H9 (cell line): ENCODE measurements around the gene NEDD4. TPM values are rescaled to one million over a fixed set of nuclear protein-coding genes. Genes with fewer than 3 reads are reported as not detected.

Experiments
- DNase-seq: peaks from one replicate; pipeline ENCODE4 v3.0.0-alpha.2; 2017
- H2AFZ ChIP-seq: one replicate; pipeline ENCODE4 v1.6.1; 2013; ENCODE audit warnings: mild to moderate bottlenecking, low read length, control low read depth, moderate library complexity
- H2AK5ac ChIP-seq: 2 replicates; pipeline ENCODE4 v1.6.1; 2013; ENCODE audit warnings: low read length, control low read depth, mixed read lengths; ENCODE audit not compliant: insufficient read length
- H2BK120ac ChIP-seq: one replicate; pipeline ENCODE4 v1.6.1; 2013; ENCODE audit warnings: low read depth, mild to moderate bottlenecking, low read length, control low read depth, inconsistent platforms; ENCODE audit not compliant: poor library complexity, severe bottlenecking
- H2BK12ac ChIP-seq: 2 replicates; pipeline ENCODE4 v1.6.1; 2013; ENCODE audit warnings: low read length, control low read depth, mixed read lengths, low read depth; ENCODE audit not compliant: insufficient read length
- H2BK15ac ChIP-seq: 2 replicates; pipeline ENCODE4 v1.6.1; 2013; ENCODE audit warnings: low read depth, low read length, control low read depth
- H2BK20ac ChIP-seq: one replicate; pipeline ENCODE4 v1.6.1; 2013; ENCODE audit warnings: low read depth, mild to moderate bottlenecking, low read length, control low read depth, inconsistent platforms; ENCODE audit not compliant: poor library complexity, severe bottlenecking
- H2BK5ac ChIP-seq: 2 replicates; pipeline ENCODE4 v1.6.1; 2013; ENCODE audit warnings: low read length, control low read depth, mixed read lengths; ENCODE audit not compliant: insufficient read length
- H3K14ac ChIP-seq: 2 replicates; pipeline ENCODE4 v1.6.1; 2013; ENCODE audit warnings: low read length, control low read depth; ENCODE audit not compliant: insufficient read depth
- H3K18ac ChIP-seq: 2 replicates; pipeline ENCODE4 v1.6.1; 2013; ENCODE audit warnings: low read depth, mild to moderate bottlenecking, mixed read lengths, low read length, control low read depth; ENCODE audit not compliant: insufficient read length
- H3K23ac ChIP-seq: 2 replicates; pipeline ENCODE4 v1.6.1; 2013; ENCODE audit warnings: low read length, control low read depth, mixed read lengths, low read depth; ENCODE audit not compliant: insufficient read length
- H3K23me2 ChIP-seq: 2 replicates; pipeline ENCODE4 v1.6.1; 2013; ENCODE audit warnings: low read depth, mild to moderate bottlenecking, mixed read lengths, low read length, control low read depth; ENCODE audit not compliant: insufficient read length, poor library complexity, severe bottlenecking
- H3K27ac ChIP-seq: 2 replicates; pipeline ENCODE4 v1.5.1; 2013; ENCODE audit warnings: low read length, control low read depth, mixed read lengths, low read depth; ENCODE audit not compliant: insufficient read length
- H3K27me3 ChIP-seq: 2 replicates; pipeline ENCODE4 v1.6.1; 2013; ENCODE audit warnings: low read length, control low read depth, inconsistent platforms; ENCODE audit not compliant: insufficient read depth
- H3K4ac ChIP-seq: 2 replicates; pipeline ENCODE4 v1.6.1; 2013; ENCODE audit warnings: low read depth, mild to moderate bottlenecking, control low read depth, inconsistent platforms, low read length, moderate library complexity
- H3K4me1 ChIP-seq: 2 replicates; pipeline ENCODE4 v1.6.1; 2013; ENCODE audit warnings: low read length, control low read depth, inconsistent platforms; ENCODE audit not compliant: insufficient read depth
- H3K4me2 ChIP-seq: 2 replicates; pipeline ENCODE4 v1.6.1; 2013; ENCODE audit warnings: low read length, control low read depth, mixed read lengths; ENCODE audit not compliant: insufficient read length, insufficient read depth
- H3K56ac ChIP-seq: 2 replicates; pipeline ENCODE4 v1.6.1; 2013; ENCODE audit warnings: low read depth, mild to moderate bottlenecking, mixed read lengths, low read length, control low read depth; ENCODE audit not compliant: insufficient read length
- H3K79me1 ChIP-seq: 2 replicates; pipeline ENCODE4 v1.6.1; 2013; ENCODE audit warnings: low read depth, mild to moderate bottlenecking, moderate library complexity, low read length, control low read depth, inconsistent platforms; ENCODE audit not compliant: insufficient read depth, poor library complexity, severe bottlenecking
- H3K79me2 ChIP-seq: 2 replicates; pipeline ENCODE4 v1.6.1; 2013; ENCODE audit warnings: low read length, control low read depth, inconsistent platforms; ENCODE audit not compliant: insufficient read depth
- H3K9ac ChIP-seq: 2 replicates; pipeline ENCODE4 v1.6.1; 2013; ENCODE audit warnings: low read length, control low read depth, mixed read lengths; ENCODE audit not compliant: insufficient read length; ENCODE audit errors: extremely low read depth
- H3K9me3 ChIP-seq: one replicate; pipeline ENCODE4 v1.6.1; 2013; ENCODE audit warnings: low read depth, low read length, inconsistent platforms; ENCODE audit not compliant: control insufficient read depth
- H3T11ph ChIP-seq: one replicate; pipeline ENCODE4 v1.6.1; 2013; ENCODE audit warnings: mild to moderate bottlenecking, low read length, control low read depth, inconsistent platforms
- H4K20me1 ChIP-seq: one replicate; pipeline ENCODE4 v1.6.1; 2013; ENCODE audit not compliant: control insufficient read depth, insufficient read length, insufficient read depth
- H4K5ac ChIP-seq: 2 replicates; pipeline ENCODE4 v1.6.1; 2013; ENCODE audit warnings: low read depth, mild to moderate bottlenecking, mixed read lengths, low read length, control low read depth; ENCODE audit not compliant: insufficient read length
- H4K8ac ChIP-seq: replicated peaks from 2 replicates; pipeline ENCODE4 v1.6.1; 2013; ENCODE audit warnings: low read length, control low read depth, mixed read lengths, low read depth; ENCODE audit not compliant: insufficient read length
- H4K91ac ChIP-seq: 2 replicates; pipeline ENCODE4 v1.6.1; 2013; ENCODE audit warnings: low read depth, mild to moderate bottlenecking, moderate library complexity, mixed read lengths, low read length, control low read depth; ENCODE audit not compliant: insufficient read length
- H3K27ac Mint-ChIP-seq, 3 experiments: 2 replicates in 2 of 3; 3 replicates in 1 of 3; pipeline ENCODE4 v1.8.0; 2020 to 2021; ENCODE audit warnings: mixed read lengths in 3 of 3, mild to moderate bottlenecking in 1 of 3, moderate library complexity in 1 of 3
- H3K27me3 Mint-ChIP-seq: 2 replicates; pipeline ENCODE4 v1.8.0; 2021; ENCODE audit warnings: low read depth, mild to moderate bottlenecking, moderate library complexity, mixed read lengths
- H3K36me3 Mint-ChIP-seq, 3 experiments: 2 replicates in 2 of 3; 3 replicates in 1 of 3; pipeline ENCODE4 v1.8.0; 2020 to 2021; ENCODE audit warnings: low read depth in 3 of 3, mixed read lengths in 3 of 3; ENCODE audit not compliant: insufficient read depth in 1 of 3
- H3K4me1 Mint-ChIP-seq, 2 experiments: 2 replicates each; pipeline ENCODE4 v1.8.0; 2020; ENCODE audit warnings: mixed read lengths in 2 of 2
- H3K4me3 Mint-ChIP-seq, 2 experiments: 2 replicates in 1 of 2; 3 replicates in 1 of 2; pipeline ENCODE4 v1.8.0; 2020 to 2021; ENCODE audit warnings: mild to moderate bottlenecking in 2 of 2, mixed read lengths in 2 of 2, moderate library complexity in 1 of 2
- H3K9me3 Mint-ChIP-seq, 2 experiments: 2 replicates in 1 of 2; 3 replicates in 1 of 2; pipeline ENCODE4 v1.8.0; 2020; ENCODE audit warnings: mild to moderate bottlenecking in 2 of 2, mixed read lengths in 2 of 2, moderate library complexity in 1 of 2
- CTCF ChIP-seq: fragments of 200-600 bp; sonication (generic); conservative IDR thresholded peaks from 3 replicates; pipeline ENCODE4 v1.8.0; 2021; ENCODE audit warnings: antibody characterized with exemption, mild to moderate bottlenecking
- WGBS: extraction: QIAGEN DNeasy Blood & Tissue Kit; methylation state at CpG from one replicate; pipeline ENCODE4 v1.1.7; 2013; ENCODE audit warnings: missing lambda C conversion rate, low lambda C conversion rate, mixed read lengths; ENCODE audit not compliant: insufficient read length; ENCODE audit errors: extremely low coverage; 5-methylcytosine and 5-hydroxymethylcytosine counted together
- total RNA-seq: library from RNA; stranded (reverse); gene quantifications from 2 replicates; pipeline ENCODE4 v1.2.1, GENCODE V29; 2021

Gene NEDD4
- total RNA-seq, 1 experiment from 2014 or later, result 9.6 TPM

- Histone ChIP-seq H3K79me1 (no peaks in the 10 kb centered on the region), H3K18ac (no peak overlapping the region), H2AFZ (no peak overlapping the region), H2BK20ac (no peak overlapping the region), H3K14ac (no peak overlapping the region), H3K27ac (no peak overlapping the region), H3K9ac (no peak overlapping the region), H3T11ph (no peak overlapping the region), H4K91ac (no peak overlapping the region), H3K23me2 (no peaks in the 10 kb centered on the region), H4K8ac (peak overlapping the region; percentile 32), H3K56ac (no peak overlapping the region), H3K23ac (no peak overlapping the region), H3K79me2 (no peaks in the 10 kb centered on the region), H2AK5ac (no peak overlapping the region), H2BK5ac (no peak overlapping the region), H3K4me2 (no peak overlapping the region), H2BK15ac (no peak overlapping the region), H2BK12ac (no peak overlapping the region), H3K4ac (no peak overlapping the region), H4K5ac (no peak overlapping the region), H4K20me1 (no peaks in the 10 kb centered on the region), H3K9me3 (peaks cover 9% of the 10 kb centered on the region), H2BK120ac (no peak overlapping the region), H3K27me3 (no peaks in the 10 kb centered on the region), H3K4me1 (peaks cover 4% of the 10 kb centered on the region; the same call in 1 of the 2 replicates)
- no peak overlapping the region for H3K4me3 Mint-ChIP-seq
- no peak for DNase-seq
- no peak overlapping the region for H3K27ac Mint-ChIP-seq
- WGBS, result no CpG with 5 or more reads among the region's 4 CpGs
- H3K9me3 Mint-ChIP-seq, result peaks cover 18 to 21% of the 10 kb centered on the region in 2 experiments
- H3K36me3 Mint-ChIP-seq, result peaks cover 0 to 17% (median 4%) of the 10 kb centered on the region in 3 experiments; a peak in 4 of 7 replicates
- no peak for TF ChIP-seq CTCF
- H3K27me3 Mint-ChIP-seq, result peaks cover 7% of the 10 kb centered on the region
- H3K4me1 Mint-ChIP-seq, result peaks cover 8 to 15% of the 10 kb centered on the region in 2 experiments
Measured at GRCh38 chr15:55796321-55796965, 197.0 kb downstream of the NEDD4 start.
